ENCODE data around the gene GBX1. TPM values are rescaled to one million over a fixed set of nuclear protein-coding genes. Genes with fewer than 3 reads are reported as not detected.

The GBX1 gene
- total RNA-seq, 1 experiment from 2014 or later = not detected

DNA sequence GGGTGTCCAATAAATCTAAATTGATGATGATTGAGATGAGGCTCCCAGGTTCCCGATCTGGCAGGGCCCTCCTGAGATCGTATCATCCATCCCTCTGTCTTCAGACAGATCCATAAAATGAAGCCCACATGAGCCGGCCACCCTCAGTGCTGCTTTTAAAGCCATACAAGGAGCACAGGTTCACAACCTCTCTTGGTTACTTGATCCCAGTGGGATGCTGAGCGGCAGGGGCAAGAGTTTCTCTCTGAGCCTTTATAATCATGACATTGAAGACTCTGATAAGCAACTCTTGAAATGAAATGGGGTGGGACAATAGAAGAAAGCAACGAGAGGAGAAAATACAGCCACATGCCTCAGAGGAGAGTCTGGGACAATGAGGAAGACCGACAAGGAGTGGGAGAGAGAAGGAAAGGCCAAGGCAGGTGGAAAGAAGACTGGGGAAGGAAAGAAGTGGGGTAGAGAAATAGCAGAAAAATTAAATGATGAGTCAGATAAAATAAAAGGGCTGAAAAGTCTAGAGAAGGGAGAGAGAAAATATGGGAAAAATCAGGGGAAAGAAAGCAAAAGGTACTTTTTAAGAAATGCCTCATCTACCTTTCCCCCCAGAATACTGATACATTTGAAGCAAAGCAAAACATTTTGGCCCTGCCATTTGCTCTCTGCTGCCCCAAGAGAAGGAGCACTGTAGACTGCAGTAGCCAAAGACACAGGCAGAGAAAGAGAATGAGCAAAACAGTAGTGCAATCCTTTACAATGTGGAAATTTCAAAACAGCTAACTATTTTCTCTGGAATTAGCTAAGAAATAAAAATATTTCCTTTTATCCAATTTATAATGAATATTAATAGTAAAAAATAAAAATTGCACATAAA, 14.6 kb downstream of the GBX1 start:
- Mint-ChIP-seq H3K4me3 (no peak overlapping the region), H3K9me3 (no peaks in the 10 kb centered on the region), H3K27ac (no peak overlapping the region), H3K36me3 (ENCODE audit: insufficient read depth in 1 of 3, low read depth in 3 of 3) (no peaks in the 10 kb centered on the region), H3K27me3 (ENCODE audit: low read depth) (peaks cover 49% of the 10 kb centered on the region), H3K4me1 (peaks cover 9 to 19% of the 10 kb centered on the region in 2 experiments)
- no peaks in the 10 kb centered on the region; the same call in 1 of the 2 replicates for H3K27me3 ChIP-seq (ENCODE audit: insufficient read depth, low read length)
- H4K5ac ChIP-seq (ENCODE audit: insufficient read length, low read depth, low read length) = no peak overlapping the region
- H2BK12ac ChIP-seq (ENCODE audit: insufficient read length, low read depth, low read length) = no peak overlapping the region
- H3K4me1 ChIP-seq (ENCODE audit: insufficient read depth, low read length) = peaks cover 2% of the 10 kb centered on the region; the same call in 1 of the 2 replicates
- no peaks in the 10 kb centered on the region for H3K9me3 ChIP-seq (ENCODE audit: control insufficient read depth, low read depth, low read length)
- H2BK15ac ChIP-seq (ENCODE audit: low read depth, low read length) = no peak overlapping the region
- H3K14ac ChIP-seq (ENCODE audit: insufficient read depth, low read length) = no peak overlapping the region
- H3T11ph ChIP-seq (ENCODE audit: low read length) = no peak overlapping the region
- H2AFZ ChIP-seq (ENCODE audit: low read length) = no peak overlapping the region
- no peaks in the 10 kb centered on the region for H3K79me1 ChIP-seq (ENCODE audit: insufficient read depth, low read depth, low read length, poor library complexity, severe bottlenecking)
- H2BK5ac ChIP-seq (ENCODE audit: insufficient read length, low read length) = no peak overlapping the region
- H3K79me2 ChIP-seq (ENCODE audit: insufficient read depth, low read length) = no peaks in the 10 kb centered on the region
- no peak overlapping the region for H3K56ac ChIP-seq (ENCODE audit: insufficient read length, low read depth, low read length)
- no peak overlapping the region for H3K4ac ChIP-seq (ENCODE audit: low read depth, low read length)
- no peak overlapping the region for H2BK20ac ChIP-seq (ENCODE audit: low read depth, low read length, poor library complexity, severe bottlenecking)
- no peak overlapping the region for H3K23ac ChIP-seq (ENCODE audit: insufficient read length, low read depth, low read length)
- no peak overlapping the region for H3K4me2 ChIP-seq (ENCODE audit: insufficient read depth, insufficient read length, low read length)
- H3K9ac ChIP-seq (ENCODE audit: extremely low read depth, insufficient read length, low read length) = no peak overlapping the region
- no peak overlapping the region for H2AK5ac ChIP-seq (ENCODE audit: insufficient read length, low read length)
- H2BK120ac ChIP-seq (ENCODE audit: low read depth, low read length, poor library complexity, severe bottlenecking) = no peak overlapping the region
- no peak overlapping the region for H4K91ac ChIP-seq (ENCODE audit: insufficient read length, low read depth, low read length)
- TF ChIP-seq, protein P1, sequence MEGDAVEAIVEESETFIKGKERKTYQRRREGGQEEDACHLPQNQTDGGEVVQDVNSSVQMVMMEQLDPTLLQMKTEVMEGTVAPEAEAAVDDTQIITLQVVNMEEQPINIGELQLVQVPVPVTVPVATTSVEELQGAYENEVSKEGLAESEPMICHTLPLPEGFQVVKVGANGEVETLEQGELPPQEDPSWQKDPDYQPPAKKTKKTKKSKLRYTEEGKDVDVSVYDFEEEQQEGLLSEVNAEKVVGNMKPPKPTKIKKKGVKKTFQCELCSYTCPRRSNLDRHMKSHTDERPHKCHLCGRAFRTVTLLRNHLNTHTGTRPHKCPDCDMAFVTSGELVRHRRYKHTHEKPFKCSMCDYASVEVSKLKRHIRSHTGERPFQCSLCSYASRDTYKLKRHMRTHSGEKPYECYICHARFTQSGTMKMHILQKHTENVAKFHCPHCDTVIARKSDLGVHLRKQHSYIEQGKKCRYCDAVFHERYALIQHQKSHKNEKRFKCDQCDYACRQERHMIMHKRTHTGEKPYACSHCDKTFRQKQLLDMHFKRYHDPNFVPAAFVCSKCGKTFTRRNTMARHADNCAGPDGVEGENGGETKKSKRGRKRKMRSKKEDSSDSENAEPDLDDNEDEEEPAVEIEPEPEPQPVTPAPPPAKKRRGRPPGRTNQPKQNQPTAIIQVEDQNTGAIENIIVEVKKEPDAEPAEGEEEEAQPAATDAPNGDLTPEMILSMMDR (conservative IDR thresholded peaks at IDR 0.05) = peak; percentile 44; the same call in 2 of the 3 replicates
- DNase-seq = no peak
- no CpG with 5 or more reads among the region's 6 CpGs for WGBS (ENCODE audit: extremely low coverage, insufficient read length, low lambda C conversion rate)
- no peak overlapping the region for H3K27ac ChIP-seq (ENCODE audit: insufficient read length, low read depth, low read length)
- H3K18ac ChIP-seq (ENCODE audit: insufficient read length, low read depth, low read length) = no peak overlapping the region
- H4K8ac ChIP-seq (replicated peaks; ENCODE audit: insufficient read length, low read depth, low read length) = no peak overlapping the region
- no peaks in the 10 kb centered on the region for H4K20me1 ChIP-seq (ENCODE audit: control insufficient read depth, insufficient read depth, insufficient read length)
- H3K23me2 ChIP-seq (ENCODE audit: insufficient read length, low read depth, low read length, poor library complexity, severe bottlenecking) = no peaks in the 10 kb centered on the region
